HG02970 (cell line): ENCODE results near the gene DDX43.
"Not testable (repeated sequence)": the region's sequence is repeated elsewhere in the genome, so short reads cannot be mapped to it uniquely, and the experiment has no call there.

Source experiments
- ATAC-seq: cut with Tn5 transposase; IDR thresholded peaks from one replicate; pipeline ENCODE4 v1.9.1; 2021; ENCODE audit warnings: mild to moderate bottlenecking, moderate library complexity, moderate number of reproducible peaks; ENCODE audit not compliant: unreplicated experiment, low FRiP score

DDX43 gene

GRCh38 chr6:73388433-73388799, 6.2 kb upstream of the DDX43 start:
- no peak for ATAC-seq

DNA sequence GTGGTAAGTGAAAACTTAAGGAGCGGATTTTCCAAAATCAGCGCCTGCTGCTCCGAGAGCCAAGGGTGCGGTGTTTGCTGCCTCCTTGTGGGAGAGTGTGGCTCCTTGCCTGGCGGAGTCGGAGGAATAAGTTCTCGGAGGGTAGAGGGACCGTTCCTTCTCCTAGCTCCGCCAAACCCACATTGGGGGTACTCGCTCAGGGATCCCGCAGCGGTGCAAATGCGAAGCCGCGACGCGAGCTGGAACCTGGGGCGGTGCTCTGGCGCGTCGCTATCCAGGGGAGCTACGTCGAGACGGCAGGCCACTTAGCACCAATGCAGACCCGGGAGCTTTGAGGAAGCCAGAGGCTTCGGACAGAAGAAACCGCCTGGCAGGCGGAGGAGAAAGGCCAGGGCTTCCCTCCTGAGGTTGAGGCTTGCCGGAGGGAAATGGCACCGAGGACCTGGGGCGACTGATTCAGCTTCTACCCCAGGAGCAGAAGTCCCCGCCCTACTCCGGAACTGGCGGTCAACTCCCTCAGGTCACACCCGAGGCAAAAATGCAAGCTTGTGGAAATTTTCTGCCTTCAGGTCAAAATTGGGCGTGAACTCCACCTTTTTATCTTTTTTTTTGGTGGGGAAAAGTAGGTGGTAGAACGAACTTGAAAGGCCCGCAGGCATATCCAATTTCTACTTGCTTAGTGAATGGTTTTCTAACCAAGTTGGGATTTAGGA, 5.7 kb upstream of the DDX43 start:
- peak; percentile 47 for ATAC-seq

GRCh38 chr6:73389854-73390253, 4.8 kb upstream of the DDX43 start:
- no peak for ATAC-seq

DNA sequence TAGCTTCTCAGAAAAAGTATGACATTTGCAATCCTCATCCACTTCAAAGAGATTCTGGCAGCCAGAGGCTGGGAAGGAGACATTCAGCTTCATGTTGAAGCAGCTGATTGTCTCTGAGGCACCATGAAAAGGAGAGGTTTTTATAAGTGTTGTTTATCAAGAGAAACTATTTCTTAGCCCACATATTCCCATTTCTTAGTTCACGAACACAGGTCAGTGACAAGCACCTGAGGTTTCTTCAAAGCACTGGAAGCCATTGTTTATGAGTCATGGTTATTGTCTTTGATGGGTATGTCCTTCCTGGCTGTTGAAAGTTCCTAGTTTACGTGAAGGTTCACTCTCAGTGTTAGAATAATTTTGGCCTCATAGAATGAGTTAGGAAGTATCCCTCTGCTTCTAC, 3.0 kb upstream of the DDX43 start:
- no peak for ATAC-seq

GRCh38 chr6:73392188-73392587, 2.4 kb upstream of the DDX43 start:
- ATAC-seq = not testable (repeated sequence)

DNA sequence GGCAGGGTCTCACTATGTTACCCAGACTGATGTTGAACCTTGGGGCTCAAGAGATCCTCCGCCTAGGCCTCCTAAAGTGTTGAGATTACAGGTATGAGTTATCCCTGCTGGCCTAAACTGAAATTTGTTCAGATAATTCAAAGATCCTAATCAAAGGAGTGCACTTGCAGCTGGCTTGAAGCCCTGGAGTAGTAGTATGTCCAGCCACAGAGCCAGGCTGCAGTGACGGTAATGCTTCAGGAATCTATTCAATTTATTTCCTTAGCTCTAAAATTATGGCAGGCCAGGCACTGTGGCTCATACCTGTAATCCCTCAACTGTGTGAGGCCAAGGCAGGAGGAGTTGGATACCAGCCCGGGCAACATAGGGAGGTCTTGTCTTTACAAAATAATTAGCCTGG, 1.4 kb upstream of the DDX43 start:
- ATAC-seq = no peak

DNA sequence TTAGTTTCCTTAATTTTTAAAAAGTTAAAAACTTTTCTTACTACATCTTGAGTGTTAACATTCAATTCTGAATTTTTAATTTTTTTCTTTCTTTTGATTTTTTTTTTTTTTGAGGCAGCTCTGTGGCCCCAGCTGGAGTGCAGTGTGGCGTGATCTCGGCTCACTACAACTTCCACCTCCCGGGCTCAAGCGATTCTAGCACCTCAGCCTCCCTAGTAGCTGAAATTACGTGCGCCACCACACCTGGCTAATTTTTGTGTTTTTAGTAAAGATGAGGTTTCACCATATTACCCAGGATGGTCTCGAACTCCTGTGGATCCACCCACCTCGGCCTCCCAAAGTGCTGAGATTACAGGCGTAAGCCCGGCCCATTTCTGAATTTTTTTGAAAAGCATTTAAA, 1.2 kb downstream of the DDX43 start:
- no peak for ATAC-seq

DNA sequence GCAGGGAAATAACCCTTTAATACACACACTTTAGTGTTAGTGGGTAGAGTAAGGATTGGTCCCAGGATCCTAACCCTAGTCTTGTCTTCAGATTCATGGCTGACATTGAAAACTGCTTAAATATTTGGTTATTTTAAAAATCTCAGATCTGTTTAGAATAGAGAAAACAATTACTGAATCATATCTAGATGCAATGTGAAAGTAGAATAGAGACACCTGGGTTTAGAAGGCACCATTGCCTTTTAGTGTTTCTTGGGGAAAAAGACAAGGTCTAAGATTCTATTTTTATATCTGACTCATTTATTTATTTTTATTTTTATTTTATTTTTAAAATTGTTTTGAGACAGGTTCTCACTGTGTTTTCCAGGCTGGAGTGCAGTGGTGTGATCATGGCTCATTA, 6.0 kb downstream of the DDX43 start:
- ATAC-seq = no peak

DNA sequence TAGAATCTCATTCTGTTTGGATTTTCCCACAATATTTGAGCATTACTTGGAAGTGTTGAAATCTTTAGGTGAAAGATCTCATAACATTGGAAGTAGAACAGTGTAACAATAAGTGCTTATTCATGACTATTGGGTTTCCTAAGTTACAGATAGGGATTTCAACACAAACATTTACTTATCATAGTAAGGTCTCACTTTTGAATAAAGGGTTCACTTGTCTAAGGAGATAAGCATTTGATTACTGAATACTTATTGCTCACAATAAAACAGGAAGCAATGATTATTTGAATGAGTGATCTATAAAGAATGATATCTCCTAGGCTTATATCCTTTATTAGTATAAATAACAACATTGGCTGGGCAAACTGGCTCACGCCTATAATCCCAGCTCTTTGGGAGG, 14.8 kb downstream of the DDX43 start:
- no peak for ATAC-seq

DNA sequence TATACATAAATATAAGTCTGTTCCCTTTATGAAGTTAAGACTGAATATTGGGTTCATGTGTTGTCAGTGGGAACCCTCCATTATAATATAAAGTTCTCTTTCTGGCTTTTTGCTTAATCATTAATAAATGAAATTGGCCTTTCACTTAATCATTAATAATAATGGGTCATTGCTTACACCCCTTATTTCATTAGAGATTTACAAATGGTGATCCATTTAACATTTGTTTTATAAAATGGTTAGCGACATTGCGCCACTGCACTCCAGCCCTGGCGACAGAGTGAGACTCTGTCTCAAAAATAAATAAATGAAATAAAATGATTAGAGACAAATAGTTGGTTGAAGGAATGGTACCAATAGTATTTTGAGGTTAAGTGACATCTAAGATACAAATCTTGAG, 18.5 kb downstream of the DDX43 start:
- no peak for ATAC-seq

DNA sequence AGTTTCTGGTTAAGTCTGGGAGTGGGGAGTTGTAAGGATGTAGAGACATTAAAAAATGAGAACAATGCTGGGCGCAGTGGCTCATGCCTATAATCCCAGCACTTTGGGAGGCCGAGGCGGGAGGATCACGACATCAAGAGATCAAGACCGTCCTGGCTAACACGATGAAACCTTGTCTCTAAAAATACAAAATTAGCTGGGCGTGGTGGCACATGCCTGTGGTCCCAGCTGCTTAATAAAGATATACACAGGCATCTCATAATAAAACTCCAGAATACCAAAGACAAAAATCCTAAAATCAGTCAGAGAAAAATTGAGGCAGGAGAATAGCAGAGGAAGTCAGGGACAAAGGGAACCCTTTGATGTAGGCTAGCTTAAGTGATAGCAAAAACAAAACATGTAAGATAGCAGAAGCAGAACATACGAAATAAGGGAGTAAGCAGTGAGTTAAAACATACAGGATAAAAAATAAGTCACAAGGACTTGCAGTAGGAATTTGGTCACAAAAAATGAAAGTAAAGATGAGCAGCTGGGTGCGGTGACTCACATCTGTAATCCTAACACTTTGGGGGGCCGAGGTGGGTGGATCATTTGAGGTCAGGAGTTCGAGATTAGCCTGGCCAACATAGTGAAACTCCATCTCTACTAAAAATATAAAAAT, 23.6 kb downstream of the DDX43 start:
- ATAC-seq = no peak

- no peak for ATAC-seq
These were observed 26.9 kb downstream of the DDX43 start for GRCh38 chr6:73421534-73421933.

DNA sequence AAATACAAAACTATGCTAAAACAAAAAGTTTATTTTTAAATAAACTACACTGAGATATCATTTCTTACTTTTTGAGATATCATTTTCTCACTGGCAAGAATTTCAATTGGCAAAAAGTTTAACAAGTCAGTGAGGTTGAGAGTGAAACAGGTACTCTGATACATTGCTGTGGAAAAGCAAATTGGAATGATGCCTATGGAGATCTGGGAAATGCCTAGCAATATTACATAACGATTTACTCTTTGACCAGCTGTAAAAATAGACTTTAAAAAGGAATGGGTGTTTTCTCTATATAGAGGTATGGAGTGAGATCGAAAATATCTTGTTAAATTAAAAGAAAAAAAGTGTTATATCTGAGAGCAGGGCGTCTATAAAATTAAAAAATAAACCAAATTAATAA, 40.6 kb downstream of the DDX43 start:
- ATAC-seq = no peak

- no peak for ATAC-seq
These were observed 48.9 kb downstream of the DDX43 start for GRCh38 chr6:73443555-73443954.

DNA sequence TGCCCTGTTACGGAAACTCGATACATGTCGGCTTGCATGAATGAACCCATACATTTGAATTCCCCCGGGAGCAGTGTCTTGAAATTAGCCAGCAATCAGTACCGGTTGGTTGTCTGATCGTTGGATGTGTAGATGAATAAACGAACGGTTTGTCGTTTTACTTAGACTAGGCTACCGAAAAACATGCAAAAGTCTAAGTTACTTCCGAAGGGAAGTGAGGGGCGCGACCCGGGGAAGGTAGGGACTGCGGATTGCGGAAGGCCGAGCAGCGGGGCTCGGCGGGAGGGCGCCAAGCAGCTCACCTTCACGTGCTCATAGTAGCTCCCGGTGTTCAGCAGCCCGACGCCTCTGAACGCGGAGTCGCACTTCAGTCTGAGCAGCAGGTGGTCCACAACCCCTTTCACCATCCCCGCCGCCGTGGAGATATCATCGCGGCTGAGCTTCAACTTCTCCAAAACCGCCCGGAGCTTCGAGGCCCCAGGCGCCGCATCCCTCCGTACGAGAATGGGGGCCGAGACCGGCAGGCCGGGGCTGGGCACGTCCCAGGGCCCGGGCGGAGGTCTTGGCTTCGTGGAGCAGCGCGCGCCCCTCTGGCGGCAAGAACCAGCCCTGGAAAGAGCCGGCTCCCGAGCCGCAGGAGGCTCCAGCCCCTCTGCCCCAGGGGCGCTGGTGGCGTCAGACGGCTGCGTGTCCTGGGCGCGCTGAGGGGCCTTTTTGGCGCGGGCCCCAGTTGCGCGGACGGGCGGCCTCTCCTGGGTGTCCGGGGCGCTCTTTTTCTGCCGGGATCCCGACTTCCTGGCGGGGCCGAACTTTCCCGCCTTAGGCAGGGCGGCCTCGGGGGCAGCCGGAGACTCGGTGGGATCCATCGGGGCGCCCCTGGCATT, 56.8 kb downstream of the DDX43 start:
- peak; percentile 51 for ATAC-seq

- ATAC-seq = peak; percentile 60
These were observed 57.5 kb downstream of the DDX43 start, which contains the start of gene CGAS for GRCh38 chr6:73452107-73452461. CGAS (minus strand) TSS chr6:73452297; CDS start chr6:73452181, 116 bp downstream.

DNA sequence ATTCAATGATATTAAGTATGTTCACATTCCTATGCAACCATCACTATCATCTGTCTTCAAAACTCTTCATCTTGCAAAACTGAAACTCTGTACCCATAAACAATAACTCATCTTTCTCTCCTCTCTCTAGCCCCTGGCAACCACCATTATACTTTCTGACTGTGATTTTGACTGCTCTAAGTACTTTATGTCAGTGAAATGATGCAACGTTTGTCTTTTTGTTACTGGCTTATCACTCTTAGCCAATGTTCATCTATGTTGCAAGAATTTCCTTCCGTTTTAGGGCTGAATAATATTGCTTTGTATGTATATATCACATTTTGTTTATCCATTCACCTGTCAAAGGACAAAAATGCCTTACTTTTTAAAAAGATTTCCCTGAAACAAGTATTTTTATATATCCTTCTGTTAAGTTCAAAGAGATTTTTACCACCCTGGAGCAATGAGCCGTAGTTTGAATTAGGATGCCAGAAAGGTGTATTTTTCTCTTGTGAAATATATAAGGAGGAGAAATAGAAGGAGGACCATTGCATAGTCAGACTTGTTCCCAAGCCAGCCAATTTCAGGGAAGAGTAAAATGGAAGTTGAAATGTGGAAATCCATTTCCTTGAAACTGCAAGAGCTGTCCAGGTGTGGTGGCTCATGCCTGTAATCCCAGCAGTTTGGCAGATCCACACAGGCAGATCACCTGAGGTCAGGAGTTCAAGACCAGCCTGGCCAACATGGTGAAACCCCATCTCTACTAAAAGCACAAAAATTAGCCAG, 61.4 kb downstream of the DDX43 start:
- no peak for ATAC-seq

DNA sequence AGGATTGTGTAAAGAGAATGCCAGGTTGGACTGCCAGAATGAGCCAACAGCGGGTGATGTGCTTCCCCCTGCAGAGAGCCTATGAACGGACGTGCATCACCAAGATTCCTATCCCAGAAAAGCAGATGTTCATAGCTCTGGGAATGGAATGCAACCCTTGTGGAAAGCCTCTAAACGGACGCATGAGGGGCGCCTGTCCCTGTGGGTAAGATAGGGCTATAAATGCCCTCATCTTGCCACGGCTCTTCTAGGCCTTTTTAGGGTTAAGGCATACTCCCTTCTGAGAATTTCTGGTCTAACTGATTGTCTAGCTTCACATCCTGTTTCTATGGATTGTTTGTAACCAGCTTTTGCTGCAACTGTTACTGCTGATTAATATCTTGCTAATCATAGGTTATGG, 64.8 kb downstream of the DDX43 start:
- ATAC-seq = not testable (repeated sequence)

DNA sequence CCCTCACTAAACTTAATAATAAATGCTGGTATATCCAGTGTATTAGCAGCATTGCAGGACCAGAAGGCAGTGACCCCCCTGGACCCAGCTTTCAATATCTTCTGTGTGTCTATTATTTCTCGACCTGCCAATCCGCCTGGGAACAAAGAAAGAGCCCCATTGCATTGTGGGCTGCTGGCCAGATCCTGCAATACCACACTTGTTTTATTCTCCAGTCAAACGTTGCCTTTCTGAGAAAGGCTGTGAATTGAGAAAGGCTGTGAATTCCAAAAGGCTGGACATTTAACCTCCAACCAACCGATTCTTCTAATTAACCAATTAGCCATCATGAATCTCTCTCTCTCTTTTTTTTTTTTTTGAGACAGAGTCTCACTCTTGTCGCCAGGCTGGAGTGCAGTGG, 65.4 kb downstream of the DDX43 start:
- no peak for ATAC-seq

DNA sequence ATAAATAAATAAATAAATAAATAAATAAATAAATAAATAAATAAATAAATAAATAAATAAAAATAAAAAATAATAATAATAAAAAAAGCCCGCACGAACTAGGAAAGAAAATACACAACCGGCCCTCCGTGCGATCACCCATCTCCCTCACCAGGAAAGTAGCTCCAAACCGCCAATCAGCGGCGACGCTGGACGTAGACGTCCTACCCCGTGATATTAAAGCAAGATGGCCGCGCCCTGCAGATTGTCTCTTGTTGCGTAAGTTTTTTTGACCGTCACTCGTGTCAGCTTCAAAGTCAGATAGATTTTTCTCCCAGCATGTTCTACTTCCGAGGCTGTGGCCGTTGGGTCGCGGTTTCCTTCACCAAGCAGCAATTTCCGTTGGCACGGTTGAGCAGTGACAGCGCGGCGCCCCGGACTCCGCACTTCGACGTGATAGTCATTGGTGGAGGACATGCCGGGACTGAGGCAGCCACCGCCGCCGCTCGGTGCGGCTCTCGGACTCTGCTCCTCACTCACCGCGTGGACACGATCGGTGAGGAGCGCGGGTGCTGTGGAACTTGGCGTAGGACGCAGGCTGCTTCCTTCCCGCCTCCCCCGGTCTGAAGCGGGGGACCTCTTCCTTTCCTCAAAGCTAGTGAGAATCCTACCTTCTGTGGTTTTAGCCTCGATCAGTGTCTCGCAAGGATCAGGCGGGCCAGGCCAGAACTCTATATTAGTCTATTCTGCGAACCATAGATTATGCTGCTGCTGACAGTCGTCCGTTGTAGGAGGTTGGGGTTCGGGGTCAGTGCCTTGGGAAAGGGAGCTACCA, 67.1 kb downstream of the DDX43 start, which contains the start of gene MTO1:
Gene MTO1 (plus strand): TSS at position 201 of the 814 bp plus-strand sequence. CDS start 118 bp downstream, at position 319.
- ATAC-seq = peak; percentile 92
